Stimulated activated CD4-positive, alpha-beta T cell treated with anti-CD3 and anti-CD28 coated beads, Interleukin-2, amount 100 ng/mL, for 48 hours (primary cell): ENCODE measurements around the gene RANBP9.

ENCODE experiments used
- DNase-seq, 2 donors: peaks; one replicate each; pipeline ENCODE4 v3.0.0-alpha.2; 2020

The RANBP9 gene

GRCh38 chr6:13677878-13678254 is 33.8 kb downstream of the RANBP9 start:
- DNase-seq, result no peak

- no peak for DNase-seq
These were observed 35.0 kb downstream of the RANBP9 start for GRCh38 chr6:13676551-13677156.

GRCh38 chr6:13674533-13675190 is 37.0 kb downstream of the RANBP9 start:
- DNase-seq, result no peak

GRCh38 chr6:13673825-13674444 is 37.7 kb downstream of the RANBP9 start:
- DNase-seq, result no peak

GRCh38 chr6:13673368-13673767 is 38.3 kb downstream of the RANBP9 start:
- no peak for DNase-seq

- no peak for DNase-seq
These were observed 38.7 kb downstream of the RANBP9 start for GRCh38 chr6:13672904-13673303.

- DNase-seq, result no peak
These were observed 40.0 kb downstream of the RANBP9 start for GRCh38 chr6:13671548-13672127.

GRCh38 chr6:13669476-13669875 is 42.2 kb downstream of the RANBP9 start:
- no peak for DNase-seq

GRCh38 chr6:13668291-13668928 is 43.2 kb downstream of the RANBP9 start:
- no peak for DNase-seq

GRCh38 chr6:13667655-13668054 is 44.0 kb downstream of the RANBP9 start:
- no peak for DNase-seq

- no peak for DNase-seq
These were observed 45.2 kb downstream of the RANBP9 start for GRCh38 chr6:13666194-13667105.

- DNase-seq, result no peak
These were observed 46.8 kb downstream of the RANBP9 start for GRCh38 chr6:13664703-13665352.

- no peak for DNase-seq
These were observed 47.6 kb downstream of the RANBP9 start for GRCh38 chr6:13663986-13664385.

- DNase-seq, result no peak
These were observed 48.8 kb downstream of the RANBP9 start for GRCh38 chr6:13662651-13663334.

- no peak for DNase-seq
These were observed 50.0 kb downstream of the RANBP9 start for GRCh38 chr6:13661647-13662046.

GRCh38 chr6:13660893-13661292 is 50.7 kb downstream of the RANBP9 start:
- no peak for DNase-seq

GRCh38 chr6:13660273-13660672 is 51.4 kb downstream of the RANBP9 start:
- no peak for DNase-seq

- no peak for DNase-seq
These were observed 55.9 kb downstream of the RANBP9 start for GRCh38 chr6:13655700-13656099.

GRCh38 chr6:13654496-13654895 is 57.1 kb downstream of the RANBP9 start:
- DNase-seq, result no peak

GRCh38 chr6:13653296-13653695 is 58.3 kb downstream of the RANBP9 start:
- no peak for DNase-seq

- DNase-seq, result no peak
These were observed 62.2 kb downstream of the RANBP9 start for GRCh38 chr6:13649393-13649792.
